ENCODE measurements around the gene MCFD2.

The MCFD2 gene

GRCh38 chr2:46958431-46959017 lies 42.9 kb upstream of the MCFD2 start:
- no peaks in the 10 kb centered on the region for H3F3A ChIP-seq (ENCODE audit: insufficient read depth)
- H3K4me2 ChIP-seq (ENCODE audit: low read depth, low read length, poor library complexity, severe bottlenecking) = no peak overlapping the region
- H2AFZ ChIP-seq (ENCODE audit: low read depth, low read length, severe bottlenecking) = no peak overlapping the region
- H3K36me3 ChIP-seq (ENCODE audit: low read length) = no peaks in the 10 kb centered on the region
- H3K9me2 ChIP-seq (replicated peaks; ENCODE audit: insufficient read depth, low read length) = no peaks in the 10 kb centered on the region
- H3K79me2 ChIP-seq (ENCODE audit: insufficient read depth, low read length) = no peaks in the 10 kb centered on the region
- TF ChIP-seq EZH2phosphoT487 (conservative IDR thresholded peaks at IDR 0.05; ENCODE audit: low read length) (no peak), CTCF (IDR thresholded peaks at IDR 0.05; ENCODE audit: insufficient read depth, low read length, poor library complexity, severe bottlenecking) (no peak)
- no peak overlapping the region for H3K4me3 ChIP-seq (ENCODE audit: insufficient read depth, low read length, poor library complexity, severe bottlenecking)
- H3K27ac ChIP-seq (ENCODE audit: low read depth, low read length) = no peak overlapping the region
- no peaks in the 10 kb centered on the region for H3K9me3 ChIP-seq (ENCODE audit: insufficient read depth, low read length)
- no peaks in the 10 kb centered on the region for H3K27me3 ChIP-seq (ENCODE audit: low read length)
- no peak overlapping the region for H3K9ac ChIP-seq (ENCODE audit: low read length)
- no peaks in the 10 kb centered on the region for H4K20me1 ChIP-seq (ENCODE audit: low read depth, low read length)

- no peaks in the 10 kb centered on the region for H3F3A ChIP-seq (ENCODE audit: insufficient read depth)
- no peaks in the 10 kb centered on the region for H3K9me2 ChIP-seq (replicated peaks; ENCODE audit: insufficient read depth, low read length)
- no peaks in the 10 kb centered on the region for H3K79me2 ChIP-seq (ENCODE audit: insufficient read depth, low read length)
- H3K4me2 ChIP-seq (ENCODE audit: low read depth, low read length, poor library complexity, severe bottlenecking) = no peak overlapping the region
- no peak for TF ChIP-seq EZH2phosphoT487 (conservative IDR thresholded peaks at IDR 0.05; ENCODE audit: low read length)
- no peak for TF ChIP-seq CTCF (IDR thresholded peaks at IDR 0.05; ENCODE audit: insufficient read depth, low read length, poor library complexity, severe bottlenecking)
- no peak overlapping the region for H2AFZ ChIP-seq (ENCODE audit: low read depth, low read length, severe bottlenecking)
- no peak overlapping the region for H3K4me3 ChIP-seq (ENCODE audit: insufficient read depth, low read length, poor library complexity, severe bottlenecking)
- no peaks in the 10 kb centered on the region for H3K36me3 ChIP-seq (ENCODE audit: low read length)
- no peak overlapping the region for H3K27ac ChIP-seq (ENCODE audit: low read depth, low read length)
- H3K9ac ChIP-seq (ENCODE audit: low read length) = no peak overlapping the region
- H3K27me3 ChIP-seq (ENCODE audit: low read length) = no peaks in the 10 kb centered on the region
- H4K20me1 ChIP-seq (ENCODE audit: low read depth, low read length) = no peaks in the 10 kb centered on the region
- no peaks in the 10 kb centered on the region for H3K9me3 ChIP-seq (ENCODE audit: insufficient read depth, low read length)
Observed at GRCh38 chr2:46956981-46957531, 41.5 kb upstream of the MCFD2 start.

GRCh38 chr2:46955764-46956163 lies 40.2 kb upstream of the MCFD2 start:
- no peaks in the 10 kb centered on the region for H3F3A ChIP-seq (ENCODE audit: insufficient read depth)
- no peak overlapping the region for H3K9ac ChIP-seq (ENCODE audit: low read length)
- no peaks in the 10 kb centered on the region for H4K20me1 ChIP-seq (ENCODE audit: low read depth, low read length)
- TF ChIP-seq CTCF (IDR thresholded peaks at IDR 0.05; ENCODE audit: insufficient read depth, low read length, poor library complexity, severe bottlenecking) (no peak), EZH2phosphoT487 (conservative IDR thresholded peaks at IDR 0.05; ENCODE audit: low read length) (no peak)
- H3K4me2 ChIP-seq (ENCODE audit: low read depth, low read length, poor library complexity, severe bottlenecking) = no peak overlapping the region
- no peaks in the 10 kb centered on the region for H3K36me3 ChIP-seq (ENCODE audit: low read length)
- H3K27me3 ChIP-seq (ENCODE audit: low read length) = no peaks in the 10 kb centered on the region
- H3K79me2 ChIP-seq (ENCODE audit: insufficient read depth, low read length) = peaks cover 2% of the 10 kb centered on the region; the same call in 1 of the 2 replicates
- no peak overlapping the region for H2AFZ ChIP-seq (ENCODE audit: low read depth, low read length, severe bottlenecking)
- no peaks in the 10 kb centered on the region for H3K9me2 ChIP-seq (replicated peaks; ENCODE audit: insufficient read depth, low read length)
- H3K4me3 ChIP-seq (ENCODE audit: insufficient read depth, low read length, poor library complexity, severe bottlenecking) = no peak overlapping the region
- H3K9me3 ChIP-seq (ENCODE audit: insufficient read depth, low read length) = no peaks in the 10 kb centered on the region
- H3K27ac ChIP-seq (ENCODE audit: low read depth, low read length) = no peak overlapping the region
